ENCODE data around the gene SLC39A9. TPM values are rescaled to one million over a fixed set of nuclear protein-coding genes. Genes with fewer than 3 reads are reported as not detected.

The SLC39A9 gene
- total and polyA plus RNA-seq, 2 experiments from 2014 or later = 17.7 to 48.1 TPM

DNA sequence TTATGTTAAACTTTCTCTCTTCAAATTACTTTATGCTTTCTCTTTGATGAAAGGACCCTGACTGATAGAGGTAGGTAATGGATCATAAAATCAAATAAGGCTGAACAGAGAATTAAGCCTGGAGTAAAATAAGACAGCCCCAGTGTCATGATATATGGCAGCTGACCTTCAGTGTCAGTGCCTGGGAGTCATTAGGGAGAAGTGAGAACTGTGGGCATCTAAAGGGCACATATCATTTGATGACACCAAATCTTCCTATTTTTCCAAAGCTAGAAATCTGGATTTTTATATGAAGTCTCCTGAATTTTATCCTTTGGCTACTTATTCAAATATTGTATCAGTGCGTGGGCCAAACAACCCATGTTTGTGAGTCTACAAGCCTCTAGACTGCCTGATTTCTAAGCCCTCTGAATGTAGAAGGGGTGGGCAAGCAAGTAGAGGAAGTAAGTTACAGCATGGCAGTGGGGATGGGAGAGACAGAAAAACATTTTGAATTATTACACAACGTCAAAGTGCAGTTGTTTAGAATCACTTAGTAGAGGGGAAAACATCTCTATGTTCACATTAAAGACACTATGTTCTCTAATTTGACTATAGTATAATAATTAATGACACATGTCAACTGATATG lies 10.0 kb downstream of the SLC39A9 start (continued):
- no peak for TF ChIP-seq ZNF462 (CRISPR knock-in tag; IDR thresholded peaks at IDR 0.05)
- TF ChIP-seq STAT1 (IDR thresholded peaks at IDR 0.05; ENCODE audit: unreplicated experiment) = no peak
- no peak for TF ChIP-seq ZNF114 (CRISPR knock-in tag; IDR thresholded peaks at IDR 0.05)
- no peak for TF ChIP-seq NANOG (IDR thresholded peaks at IDR 0.05; ENCODE audit: borderline replicate concordance)
- no peak for TF ChIP-seq CREB1 (CRISPR knock-in tag; IDR thresholded peaks at IDR 0.05; ENCODE audit: low read depth)
- TF ChIP-seq POLR2AphosphoS5 (IDR thresholded peaks at IDR 0.05; ENCODE audit: low read depth) = no peak
- no peak for TF ChIP-seq ZNF331 (CRISPR knock-in tag; IDR thresholded peaks at IDR 0.05; ENCODE audit: low read depth)
- no peak for TF ChIP-seq ETS1 (IDR thresholded peaks at IDR 0.05)
- no peak for TF ChIP-seq JUNB (IDR thresholded peaks at IDR 0.05; ENCODE audit: unreplicated experiment)

DNA sequence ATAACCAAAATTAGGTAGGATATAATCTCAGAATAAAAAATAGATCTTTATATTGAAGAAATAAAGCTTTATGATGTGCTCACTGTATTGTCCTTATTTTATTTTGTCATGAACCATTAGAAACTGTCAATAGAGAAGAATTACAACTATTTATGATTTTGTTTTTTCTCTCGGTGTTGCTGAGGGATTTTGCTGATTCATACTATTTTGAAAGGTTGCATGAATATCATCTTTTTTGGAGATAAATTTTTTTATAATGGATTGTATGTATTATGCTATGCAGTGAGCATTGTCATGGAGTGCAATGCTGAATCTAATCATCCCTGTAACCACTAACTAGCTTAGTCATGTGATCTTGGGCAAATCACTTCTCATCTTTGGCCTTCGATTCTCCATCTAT lies 15.0 kb downstream of the SLC39A9 start:
- no peak overlapping the region for H3K27ac ChIP-seq (ENCODE audit: low read depth)
- Mint-ChIP-seq H3K4me3 (no peak overlapping the region), H3K4me1 (peaks cover 3% of the 10 kb centered on the region; the same call in 2 of the 3 replicates), H3K36me3 (ENCODE audit: low read depth) (peaks cover 12% of the 10 kb centered on the region; the same call in 2 of the 3 replicates), H3K9me3 (peaks cover 11% of the 10 kb centered on the region; the same call in 2 of the 3 replicates), H3K27me3 (ENCODE audit: insufficient read depth, low read depth, poor library complexity) (no peaks in the 10 kb centered on the region), H3K27ac (no peak overlapping the region)
- no peak for DNase-seq (ENCODE audit: low spot score)
- H3K36me3 ChIP-seq (ENCODE audit: insufficient read depth) = no peaks in the 10 kb centered on the region
- no peaks in the 10 kb centered on the region for H3F3A ChIP-seq (replicated peaks; ENCODE audit: low read depth)
- H3K27me3 ChIP-seq (ENCODE audit: insufficient read depth) = no peaks in the 10 kb centered on the region
- H3K9me2 ChIP-seq (ENCODE audit: insufficient read depth) = no peaks in the 10 kb centered on the region
- H4K20me1 ChIP-seq (replicated peaks; ENCODE audit: insufficient read depth) = peaks cover 13% of the 10 kb centered on the region
- no peak overlapping the region for H3K4me3 ChIP-seq
- no peaks in the 10 kb centered on the region for H3K4me1 ChIP-seq (ENCODE audit: insufficient read depth)
- H2AFZ ChIP-seq = no peak overlapping the region
- H3K79me2 ChIP-seq (replicated peaks; ENCODE audit: insufficient read depth) = peaks cover 76% of the 10 kb centered on the region
- H3K4me2 ChIP-seq = no peak overlapping the region
- no peak for ATAC-seq
- TF ChIP-seq CREB1 (CRISPR knock-in tag; IDR thresholded peaks at IDR 0.05; ENCODE audit: low read depth) (no peak), ZNF331 (CRISPR knock-in tag; IDR thresholded peaks at IDR 0.05; ENCODE audit: low read depth) (no peak), ZNF462 (CRISPR knock-in tag; IDR thresholded peaks at IDR 0.05) (no peak)

Data from GM23338 (cell line).